ENCODE measurements around the gene MPPED1. TPM values are rescaled to one million over a fixed set of nuclear protein-coding genes. Genes with fewer than 3 reads are reported as not detected.

Gene MPPED1
- total RNA-seq, 2 donors from 2014 or later, result not detected

DNA sequence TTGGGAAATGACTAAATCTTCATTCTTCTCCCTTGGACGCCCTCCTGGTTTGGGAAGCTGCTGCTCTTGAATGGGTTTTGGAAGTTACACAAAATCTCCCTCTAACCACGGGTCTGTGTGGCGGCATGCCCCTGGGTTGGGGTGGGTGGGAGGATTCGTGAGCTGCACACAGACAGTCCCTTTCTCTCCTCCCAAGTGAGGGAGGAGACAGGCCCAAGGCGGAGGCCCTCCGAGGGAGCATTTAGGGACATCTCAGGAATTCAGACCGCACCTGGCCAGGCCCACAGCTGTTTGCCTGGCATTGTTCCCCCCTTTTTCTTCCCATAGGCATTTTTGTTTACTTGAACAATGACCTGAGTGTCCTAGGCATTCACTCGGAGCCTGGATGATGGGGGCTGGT lies 94.1 kb downstream of the MPPED1 start:
- no peaks in the 10 kb centered on the region for H3K27me3 Mint-ChIP-seq
- DNase-seq, result no peak
- no peak overlapping the region for H3K4me3 Mint-ChIP-seq
- ATAC-seq, result no peak
- H3K27ac Mint-ChIP-seq, result no peak overlapping the region
- H3K36me3 Mint-ChIP-seq (ENCODE audit: low read depth), result no peaks in the 10 kb centered on the region
- no peaks in the 10 kb centered on the region for H3K4me1 Mint-ChIP-seq
- H3K9me3 ChIP-seq (ENCODE audit: control insufficient read depth, low read length, poor library complexity, severe bottlenecking), result no peaks in the 10 kb centered on the region

DNA sequence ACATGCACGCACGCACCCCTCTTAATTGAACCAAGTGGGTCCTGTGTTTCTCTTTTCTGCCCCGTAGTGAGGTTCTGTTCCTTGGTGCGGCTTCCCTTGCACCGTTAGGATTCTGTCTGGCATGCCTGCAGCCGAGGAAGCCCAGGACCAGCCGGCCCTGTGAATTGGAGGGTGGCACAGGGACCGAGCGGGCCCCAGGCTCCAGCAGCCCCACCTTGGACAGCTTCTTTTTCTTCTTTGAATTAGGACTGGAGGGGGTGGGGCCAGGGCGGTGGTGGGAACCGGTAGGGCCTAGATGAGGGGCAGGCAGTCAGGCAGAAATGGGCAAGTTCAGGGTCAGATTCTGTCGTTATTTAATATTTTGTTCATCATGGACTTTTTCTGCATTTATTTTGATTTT lies 94.7 kb downstream of the MPPED1 start:
- H3K4me1 Mint-ChIP-seq, result no peaks in the 10 kb centered on the region
- no peak overlapping the region for H3K4me3 Mint-ChIP-seq
- DNase-seq (no peak), ATAC-seq (no peak)
- no peaks in the 10 kb centered on the region for H3K9me3 ChIP-seq (ENCODE audit: control insufficient read depth, low read length, poor library complexity, severe bottlenecking)
- no peaks in the 10 kb centered on the region for H3K36me3 Mint-ChIP-seq (ENCODE audit: low read depth)
- H3K27me3 Mint-ChIP-seq, result no peaks in the 10 kb centered on the region
- no peak overlapping the region for H3K27ac Mint-ChIP-seq

DNA sequence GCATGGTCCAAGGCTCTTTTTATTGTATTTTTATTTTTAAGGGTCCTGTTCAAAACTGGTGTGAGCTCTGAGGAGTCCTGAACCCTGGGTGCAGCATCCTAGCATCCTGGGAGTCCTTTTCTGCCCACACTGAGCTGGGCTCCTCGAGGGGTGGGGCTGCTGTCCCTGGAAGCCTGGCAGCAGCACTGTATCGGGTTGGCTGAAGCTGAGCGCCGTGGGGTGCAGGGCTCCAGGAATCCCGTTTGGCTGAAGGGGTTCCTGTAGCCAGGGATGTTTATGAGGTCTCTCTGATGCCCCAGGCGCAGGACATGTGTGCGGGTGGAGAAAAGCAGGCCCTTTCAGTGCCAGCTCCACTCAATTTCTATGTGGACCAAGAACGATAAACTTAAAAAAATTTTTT lies 95.4 kb downstream of the MPPED1 start:
- ATAC-seq, result no peak
- H3K36me3 Mint-ChIP-seq (ENCODE audit: low read depth), result no peaks in the 10 kb centered on the region
- no peak overlapping the region for H3K27ac Mint-ChIP-seq
- H3K9me3 ChIP-seq (ENCODE audit: control insufficient read depth, low read length, poor library complexity, severe bottlenecking), result no peaks in the 10 kb centered on the region
- no peak for DNase-seq
- no peaks in the 10 kb centered on the region for H3K4me1 Mint-ChIP-seq
- H3K4me3 Mint-ChIP-seq, result no peak overlapping the region
- peaks cover 2% of the 10 kb centered on the region for H3K27me3 Mint-ChIP-seq

DNA sequence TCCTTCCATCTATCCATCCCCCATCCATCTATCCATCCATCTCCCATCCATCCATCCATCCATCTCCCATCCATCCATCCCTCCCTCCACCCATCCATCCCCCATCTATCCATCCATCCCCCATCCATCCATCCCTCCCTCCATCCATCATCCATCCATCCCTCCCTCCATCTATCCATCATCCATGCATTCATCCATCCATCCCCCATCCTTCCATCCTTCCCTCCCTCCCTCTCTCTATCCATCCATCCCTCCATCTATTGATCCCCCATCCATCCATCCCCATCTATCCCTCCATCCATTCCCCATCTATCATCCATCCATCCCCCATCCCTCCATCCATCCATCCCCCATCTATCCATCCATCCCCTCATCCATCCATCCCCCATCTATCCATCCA lies 96.7 kb downstream of the MPPED1 start:
- no peaks in the 10 kb centered on the region for H3K4me1 Mint-ChIP-seq
- no peak overlapping the region for H3K27ac Mint-ChIP-seq
- no peak for ATAC-seq
- no peaks in the 10 kb centered on the region for H3K9me3 ChIP-seq (ENCODE audit: control insufficient read depth, low read length, poor library complexity, severe bottlenecking)
- H3K4me3 Mint-ChIP-seq, result no peak overlapping the region
- no peak for DNase-seq
- no peaks in the 10 kb centered on the region for H3K36me3 Mint-ChIP-seq (ENCODE audit: low read depth)
- H3K27me3 Mint-ChIP-seq, result peaks cover 6% of the 10 kb centered on the region

DNA sequence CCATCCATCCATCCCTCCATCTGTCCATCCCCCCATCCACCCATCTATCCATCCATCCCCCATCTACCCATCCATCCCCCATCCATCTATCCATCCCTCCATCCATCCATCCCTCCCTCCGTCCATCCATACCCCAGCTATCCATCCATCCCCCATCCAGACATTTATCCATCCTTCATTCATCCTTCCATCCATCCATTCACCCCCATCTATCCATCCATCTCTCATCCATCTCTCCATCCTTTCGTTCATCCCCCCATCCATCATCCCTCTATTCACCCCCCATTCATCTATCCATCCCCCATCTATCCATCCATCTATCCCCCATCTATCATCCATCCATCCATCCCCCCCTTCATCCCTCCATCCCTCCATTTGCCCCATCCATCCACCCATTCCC lies 97.5 kb downstream of the MPPED1 start:
- ATAC-seq, result no peak
- H3K9me3 ChIP-seq (ENCODE audit: control insufficient read depth, low read length, poor library complexity, severe bottlenecking), result no peaks in the 10 kb centered on the region
- DNase-seq, result no peak
- peaks cover 6% of the 10 kb centered on the region for H3K27me3 Mint-ChIP-seq
- no peaks in the 10 kb centered on the region for H3K36me3 Mint-ChIP-seq (ENCODE audit: low read depth)
- no peaks in the 10 kb centered on the region for H3K4me1 Mint-ChIP-seq
- no peak overlapping the region for H3K4me3 Mint-ChIP-seq
- H3K27ac Mint-ChIP-seq, result no peak overlapping the region

DNA sequence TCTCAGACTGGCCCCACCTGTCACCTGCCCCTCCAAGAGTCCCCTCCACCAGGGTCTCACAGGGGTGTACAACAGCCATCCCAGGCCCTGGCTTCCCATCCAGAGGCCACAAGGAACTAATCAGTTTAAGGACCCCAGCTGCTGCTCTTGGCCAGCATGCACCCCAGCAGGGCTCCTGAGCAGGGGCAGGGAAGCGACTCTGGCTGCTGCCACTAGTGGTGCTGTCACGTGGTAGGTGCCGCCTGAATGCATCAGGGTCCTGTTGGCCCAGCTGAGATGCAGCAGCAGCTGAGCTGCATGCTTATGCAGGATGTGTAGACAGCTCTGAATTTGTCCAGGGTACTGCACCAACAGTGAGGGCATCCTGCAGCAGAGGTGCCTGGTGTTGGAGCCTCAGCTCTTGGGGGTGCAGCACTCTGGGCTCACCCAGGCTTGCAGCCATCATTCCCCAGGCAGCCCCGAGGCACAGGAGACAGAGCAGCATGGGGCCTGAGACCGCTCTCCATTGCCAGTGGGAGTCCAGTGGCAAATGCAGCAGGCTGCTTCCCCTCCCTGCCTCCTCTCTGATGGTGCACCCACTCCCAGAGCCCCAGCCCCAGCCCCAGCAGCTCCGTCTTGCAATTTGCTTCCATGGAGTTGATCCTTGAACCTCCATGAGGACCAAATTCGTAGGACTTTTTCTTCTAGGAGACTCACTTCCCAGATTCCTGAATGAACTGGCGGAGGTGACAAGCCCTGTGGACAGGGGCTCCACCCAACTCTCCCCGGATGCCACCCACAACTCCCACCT lies 98.7 kb downstream of the MPPED1 start:
- H3K4me3 Mint-ChIP-seq, result no peak overlapping the region
- H3K27ac Mint-ChIP-seq, result no peak overlapping the region
- DNase-seq (no peak), ATAC-seq (no peak)
- no peaks in the 10 kb centered on the region for H3K4me1 Mint-ChIP-seq
- H3K36me3 Mint-ChIP-seq (ENCODE audit: low read depth), result no peaks in the 10 kb centered on the region
- H3K27me3 Mint-ChIP-seq, result peaks cover 6% of the 10 kb centered on the region
- no peaks in the 10 kb centered on the region for H3K9me3 ChIP-seq (ENCODE audit: control insufficient read depth, low read length, poor library complexity, severe bottlenecking)

DNA sequence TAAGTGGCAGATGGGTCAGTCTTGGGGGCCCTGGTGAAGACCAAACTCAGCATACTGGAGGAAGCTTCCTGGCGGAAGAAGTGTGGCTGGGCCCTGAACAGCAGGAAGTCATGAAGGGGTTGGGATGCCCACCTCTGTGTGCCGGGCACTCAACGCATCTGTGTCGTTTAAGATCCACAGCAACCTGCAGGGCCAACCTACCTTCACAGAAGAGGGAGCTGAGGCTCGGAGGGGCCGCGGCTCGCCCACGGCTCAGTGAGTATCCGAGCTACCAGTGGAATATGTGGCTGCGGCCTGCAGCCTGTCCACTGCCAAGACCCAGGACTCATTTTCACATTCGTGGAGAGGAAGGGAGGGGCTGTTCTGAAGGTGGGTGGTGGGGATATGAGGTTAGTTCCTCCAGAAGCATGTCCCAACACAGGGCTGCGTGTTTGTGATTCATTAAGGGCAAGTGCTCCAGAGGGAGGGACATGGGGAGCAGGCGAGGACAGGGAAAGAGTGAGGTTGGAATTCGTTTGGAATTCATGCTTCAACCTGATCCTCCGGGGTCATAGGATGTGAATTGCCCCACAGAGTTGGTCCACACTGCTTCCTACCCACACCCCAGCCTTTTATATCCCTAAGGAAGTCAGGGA lies 99.6 kb downstream of the MPPED1 start:
- Mint-ChIP-seq H3K4me1 (no peaks in the 10 kb centered on the region), H3K27me3 (peaks cover 6% of the 10 kb centered on the region), H3K27ac (no peak overlapping the region), H3K36me3 (ENCODE audit: low read depth) (no peaks in the 10 kb centered on the region), H3K4me3 (no peak overlapping the region)
- no peaks in the 10 kb centered on the region for H3K9me3 ChIP-seq (ENCODE audit: control insufficient read depth, low read length, poor library complexity, severe bottlenecking)
- DNase-seq (no peak), ATAC-seq (no peak)

DNA sequence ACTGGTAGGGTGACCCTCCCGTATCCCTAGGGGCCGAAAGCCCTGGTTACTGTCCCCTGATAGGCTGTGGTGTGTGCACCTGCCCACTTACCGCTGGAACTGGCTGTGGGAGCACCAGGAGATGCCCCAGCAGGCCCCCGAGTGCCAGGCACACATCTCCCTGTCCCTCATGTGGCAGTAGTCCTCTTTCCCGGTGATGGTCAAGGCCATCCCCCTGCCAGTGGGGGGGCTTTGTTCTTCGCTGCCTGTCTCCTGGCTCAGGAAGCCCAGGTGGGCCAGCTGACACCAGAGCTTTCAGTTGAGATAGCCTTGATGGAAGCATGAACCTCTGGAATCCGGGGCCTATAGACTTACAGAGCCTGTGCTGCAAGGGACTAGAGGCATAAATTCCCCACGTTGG lies 100.5 kb downstream of the MPPED1 start:
- H3K27me3 Mint-ChIP-seq, result peaks cover 6% of the 10 kb centered on the region
- no peak overlapping the region for H3K4me3 Mint-ChIP-seq
- H3K9me3 ChIP-seq (ENCODE audit: control insufficient read depth, low read length, poor library complexity, severe bottlenecking), result no peaks in the 10 kb centered on the region
- no peaks in the 10 kb centered on the region for H3K4me1 Mint-ChIP-seq
- DNase-seq, result no peak
- no peak overlapping the region for H3K27ac Mint-ChIP-seq
- ATAC-seq, result no peak
- no peaks in the 10 kb centered on the region for H3K36me3 Mint-ChIP-seq (ENCODE audit: low read depth)

DNA sequence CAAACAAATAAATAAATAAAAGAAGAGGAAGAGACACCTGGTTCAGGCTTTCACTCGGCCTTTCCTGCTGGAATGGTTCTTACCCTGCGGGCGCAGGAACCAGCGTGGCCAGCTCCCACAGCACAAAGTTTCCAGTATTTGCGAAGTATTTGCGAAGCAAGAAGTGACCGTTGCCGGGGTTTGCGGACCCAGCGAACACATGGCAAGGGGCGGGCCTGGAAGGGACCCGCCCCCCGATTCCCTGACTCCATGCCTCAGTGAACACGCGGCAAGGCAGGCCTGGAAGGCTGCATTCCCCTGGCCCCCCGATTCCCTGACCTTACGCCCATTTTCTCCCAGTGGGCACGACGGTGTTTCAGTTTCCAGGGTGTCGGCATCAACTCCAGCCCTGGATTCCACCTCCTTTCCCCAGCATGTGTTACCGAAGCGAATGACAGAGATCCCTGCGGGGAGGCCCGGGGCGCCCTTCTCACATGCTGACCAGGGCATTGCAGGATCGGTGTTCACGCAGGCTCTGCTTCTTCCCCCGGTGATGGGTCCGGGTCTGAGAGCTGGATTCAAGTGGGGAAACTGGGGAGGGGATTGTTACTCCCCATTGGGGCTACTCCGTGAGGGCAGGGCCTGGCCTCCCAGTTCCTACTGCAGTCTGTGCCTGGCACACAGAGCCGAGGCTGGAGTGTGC lies 102.8 kb downstream of the MPPED1 start:
- ATAC-seq (no peak), DNase-seq (no peak)
- Mint-ChIP-seq H3K27me3 (peaks cover 6% of the 10 kb centered on the region), H3K4me1 (no peaks in the 10 kb centered on the region), H3K4me3 (no peak overlapping the region), H3K27ac (no peak overlapping the region), H3K36me3 (ENCODE audit: low read depth) (no peaks in the 10 kb centered on the region)
- no peaks in the 10 kb centered on the region for H3K9me3 ChIP-seq (ENCODE audit: control insufficient read depth, low read length, poor library complexity, severe bottlenecking)

DNA sequence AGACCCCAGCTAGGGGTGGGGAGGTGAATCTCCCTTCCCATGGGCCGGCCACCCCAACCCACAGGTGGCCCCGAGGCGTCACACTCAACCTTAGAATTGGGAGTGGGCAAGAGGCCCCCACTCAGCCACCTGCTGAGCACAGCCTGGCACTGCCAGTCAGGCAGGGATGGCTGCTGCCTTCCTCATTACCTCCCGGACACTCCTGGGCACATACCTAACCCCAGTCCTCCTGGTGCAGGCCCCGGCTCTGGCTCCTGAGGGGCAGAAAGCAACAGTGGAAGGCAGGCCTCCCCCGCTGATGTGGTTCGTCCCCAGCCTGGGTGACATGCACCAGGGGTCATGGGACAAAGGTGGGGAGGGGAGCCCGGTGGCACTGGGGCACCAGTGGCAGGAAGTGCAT lies 103.6 kb downstream of the MPPED1 start:
- no peaks in the 10 kb centered on the region for H3K9me3 ChIP-seq (ENCODE audit: control insufficient read depth, low read length, poor library complexity, severe bottlenecking)
- ATAC-seq (no peak), DNase-seq (no peak)
- Mint-ChIP-seq H3K4me1 (no peaks in the 10 kb centered on the region), H3K4me3 (no peak overlapping the region), H3K27ac (no peak overlapping the region), H3K36me3 (ENCODE audit: low read depth) (no peaks in the 10 kb centered on the region), H3K27me3 (peaks cover 6% of the 10 kb centered on the region)

DNA sequence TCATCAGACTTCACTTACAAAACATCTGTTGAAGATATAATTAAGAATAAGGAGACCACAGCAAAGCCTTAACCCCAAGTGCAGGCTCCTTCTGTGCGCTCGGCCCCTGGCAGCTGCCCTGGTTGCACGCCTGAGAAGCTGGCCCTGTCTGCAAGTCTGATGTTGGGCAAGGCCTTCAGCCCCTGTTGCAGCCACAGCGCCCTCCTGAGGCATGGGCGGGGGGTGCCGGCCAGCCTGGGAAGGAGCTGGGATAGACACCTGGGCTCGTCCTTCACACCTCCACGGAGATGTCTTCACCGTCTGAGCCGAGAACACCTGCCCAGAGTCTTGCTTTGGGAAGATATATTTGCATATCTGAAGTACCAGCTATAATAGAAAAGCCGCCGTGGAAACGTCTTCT lies 104.1 kb downstream of the MPPED1 start:
- no peak overlapping the region for H3K4me3 Mint-ChIP-seq
- DNase-seq (no peak), ATAC-seq (no peak)
- H3K36me3 Mint-ChIP-seq (ENCODE audit: low read depth), result no peaks in the 10 kb centered on the region
- H3K9me3 ChIP-seq (ENCODE audit: control insufficient read depth, low read length, poor library complexity, severe bottlenecking), result no peaks in the 10 kb centered on the region
- no peak overlapping the region for H3K27ac Mint-ChIP-seq
- H3K27me3 Mint-ChIP-seq, result peaks cover 6% of the 10 kb centered on the region
- no peaks in the 10 kb centered on the region for H3K4me1 Mint-ChIP-seq

DNA sequence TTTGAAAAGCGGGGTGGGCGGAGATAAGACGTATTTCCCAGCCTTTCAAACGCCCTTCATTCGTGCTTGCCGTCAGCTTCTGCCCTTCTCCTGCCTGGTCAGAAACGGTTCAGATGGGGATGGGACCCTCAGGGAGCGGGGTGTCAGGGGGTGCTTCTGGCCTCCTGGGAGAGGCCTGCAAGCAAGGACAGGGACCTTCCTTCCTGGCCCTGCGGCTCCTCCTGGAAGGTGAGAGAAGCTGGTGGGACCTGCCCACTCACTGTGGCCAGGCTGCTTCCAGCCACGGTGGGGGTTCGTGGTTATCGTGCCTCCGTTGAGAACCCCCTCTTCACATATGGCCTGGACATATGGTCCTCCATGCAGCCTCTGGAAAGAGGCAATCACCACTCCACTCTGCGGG lies 104.6 kb downstream of the MPPED1 start:
- no peak overlapping the region for H3K27ac Mint-ChIP-seq
- DNase-seq (no peak), ATAC-seq (no peak)
- no peaks in the 10 kb centered on the region for H3K9me3 ChIP-seq (ENCODE audit: control insufficient read depth, low read length, poor library complexity, severe bottlenecking)
- no peak overlapping the region for H3K4me3 Mint-ChIP-seq
- H3K27me3 Mint-ChIP-seq, result peaks cover 6% of the 10 kb centered on the region
- H3K4me1 Mint-ChIP-seq, result no peaks in the 10 kb centered on the region
- no peaks in the 10 kb centered on the region for H3K36me3 Mint-ChIP-seq (ENCODE audit: low read depth)

DNA sequence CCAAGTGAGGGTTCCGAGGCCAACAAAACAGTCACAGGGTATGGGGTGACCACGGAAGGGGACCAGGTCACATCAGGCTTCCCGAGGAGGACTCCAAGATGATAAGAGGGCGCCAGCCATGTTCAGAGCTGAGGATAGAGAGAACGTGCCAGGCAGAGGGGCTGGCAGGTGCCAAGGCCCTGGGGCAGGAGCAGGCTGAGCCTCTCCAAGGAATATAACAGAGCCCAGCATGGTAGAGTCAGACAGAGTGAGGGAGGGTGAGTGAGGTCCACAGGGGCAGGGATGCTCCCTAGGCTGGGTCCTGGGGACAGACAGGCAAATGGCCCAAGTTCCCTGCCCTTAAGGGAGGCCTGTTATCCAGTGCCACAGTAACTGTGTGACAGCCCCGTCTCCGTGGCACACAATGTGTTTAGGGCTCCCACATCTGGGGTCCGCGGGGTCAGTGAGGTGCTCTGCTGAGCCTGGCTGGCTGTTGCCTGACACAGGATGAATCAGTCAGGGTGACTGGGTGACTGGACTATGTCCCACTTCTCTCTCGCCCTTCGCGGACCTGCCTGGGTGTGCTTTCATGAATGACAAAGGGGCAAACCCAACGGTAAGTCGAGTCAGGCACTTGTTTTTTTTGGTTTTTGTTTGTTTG lies 105.3 kb downstream of the MPPED1 start:
- no peak for ATAC-seq
- no peaks in the 10 kb centered on the region for H3K36me3 Mint-ChIP-seq (ENCODE audit: low read depth)
- H3K4me1 Mint-ChIP-seq, result no peaks in the 10 kb centered on the region
- no peak for DNase-seq
- H3K27me3 Mint-ChIP-seq, result peaks cover 5% of the 10 kb centered on the region
- H3K27ac Mint-ChIP-seq, result no peak overlapping the region
- no peaks in the 10 kb centered on the region for H3K9me3 ChIP-seq (ENCODE audit: control insufficient read depth, low read length, poor library complexity, severe bottlenecking)
- H3K4me3 Mint-ChIP-seq, result no peak overlapping the region
